Prostate gland (tissue), 2 donors: ENCODE measurements around the gene ATF7IP2. TPM values are rescaled to one million over a fixed set of nuclear protein-coding genes. Genes with fewer than 3 reads are reported as not detected.
"Not testable (repeated sequence)": the region's sequence is repeated elsewhere in the genome, so short reads cannot be mapped to it uniquely, and the experiment has no call there.

Experiments
- DNase-seq: peaks from one replicate; pipeline ENCODE4 v3.0.0-alpha.2; 2019; ENCODE audit warnings: low spot score
- H3K27ac ChIP-seq, 2 donors: fragments of 200-600 bp; sonication (generic); 2 replicates each; pipeline ENCODE4 v1.5.1; 2017 to 2019
- H3K27me3 ChIP-seq: fragments of 200-600 bp; sonication (generic); replicated peaks from 2 replicates; pipeline ENCODE4 v1.5.1; 2019; ENCODE audit not compliant: insufficient read depth
- H3K36me3 ChIP-seq, 2 donors: fragments of 200-600 bp; sonication (generic); 1 replicate in 1 of 2; 2 replicates in 1 of 2; pipeline versions ENCODE4 v1.5.1 to v1.8.1; 2017 to 2019
- H3K4me1 ChIP-seq: fragments of 200-600 bp; sonication (generic); replicated peaks from 2 replicates; pipeline ENCODE4 v1.5.1; 2019
- H3K4me3 ChIP-seq, 2 donors: fragments of 200-600 bp; sonication (generic); 2 replicates each; pipeline ENCODE4 v1.5.1; 2017 to 2019
- H3K9me3 ChIP-seq: fragments of 200-600 bp; sonication (generic); 2 replicates; pipeline ENCODE4 v1.5.1; 2017
- POLR2A ChIP-seq: fragments of 450-650 bp; IDR thresholded peaks from one replicate; pipeline ENCODE4 v1.6.1; 2016; ENCODE audit warnings: antibody characterized with exemption, mild to moderate bottlenecking
- POLR2AphosphoS5 ChIP-seq: sonication (generic); formaldehyde crosslinking; IDR thresholded peaks from one replicate; pipeline ENCODE4 v1.6.1; 2017; ENCODE audit warnings: antibody characterized with exemption
- WGBS: methylation state at CpG from one replicate; pipeline ENCODE4 v1.1.5; 2018; 5-methylcytosine and 5-hydroxymethylcytosine counted together
- intact Hi-C: fragments of 100-400 bp; cut with DNase I; formaldehyde crosslinking; loops from one replicate; pipeline ENCODE4 v1.14.2; 2022
- total RNA-seq, 2 donors: library from RNA; depleted of rRNA; stranded (reverse); fragments of >200 nt; gene quantifications; one replicate each; pipeline ENCODE4 v1.1.0, GENCODE V29; 2016
- TF ChIP-seq, protein P1 (sequence below), 4 experiments: fragments of 200-600 bp in 2 of 4; fragments of 450-650 bp in 2 of 4; sonication (generic) in 2 of 4; IDR thresholded peaks; 1 replicate in 3 of 4; 2 replicates in 1 of 4; pipeline ENCODE4 v1.5.1; 2016 to 2019; ENCODE audit warnings: antibody characterized with exemption in 4 of 4, mild to moderate bottlenecking in 2 of 4, moderate library complexity in 2 of 4

ATF7IP2 gene
- total RNA-seq, 2 donors from 2014 or later: 1.2 to 94.3 TPM

DNA sequence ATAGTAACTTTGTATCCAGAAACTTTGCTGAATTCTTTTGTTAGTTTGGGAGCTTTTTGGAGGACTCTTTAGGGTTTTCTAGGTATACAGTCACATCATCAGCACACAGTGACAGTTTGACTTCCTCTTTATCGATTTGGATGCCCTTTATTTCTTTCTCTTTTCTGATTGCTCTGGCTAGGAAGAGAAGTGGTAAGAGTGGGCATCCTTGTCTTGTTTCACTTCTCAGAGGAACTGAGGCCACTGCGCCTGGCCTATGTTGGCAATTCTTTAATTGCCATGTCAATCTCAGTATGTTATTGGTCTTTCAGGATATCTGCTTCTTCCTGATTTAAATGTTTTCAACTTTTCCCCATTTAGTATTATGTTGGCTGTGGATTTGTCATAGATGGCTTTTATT is 24.6 kb downstream of the ATF7IP2 start:
- H3K4me3 ChIP-seq: no peak overlapping the region
- H3K36me3 ChIP-seq: no peaks in the 10 kb centered on the region
- no peak for TF ChIP-seq POLR2A
- no peak for TF ChIP-seq POLR2AphosphoS5
- TF ChIP-seq, protein P1, sequence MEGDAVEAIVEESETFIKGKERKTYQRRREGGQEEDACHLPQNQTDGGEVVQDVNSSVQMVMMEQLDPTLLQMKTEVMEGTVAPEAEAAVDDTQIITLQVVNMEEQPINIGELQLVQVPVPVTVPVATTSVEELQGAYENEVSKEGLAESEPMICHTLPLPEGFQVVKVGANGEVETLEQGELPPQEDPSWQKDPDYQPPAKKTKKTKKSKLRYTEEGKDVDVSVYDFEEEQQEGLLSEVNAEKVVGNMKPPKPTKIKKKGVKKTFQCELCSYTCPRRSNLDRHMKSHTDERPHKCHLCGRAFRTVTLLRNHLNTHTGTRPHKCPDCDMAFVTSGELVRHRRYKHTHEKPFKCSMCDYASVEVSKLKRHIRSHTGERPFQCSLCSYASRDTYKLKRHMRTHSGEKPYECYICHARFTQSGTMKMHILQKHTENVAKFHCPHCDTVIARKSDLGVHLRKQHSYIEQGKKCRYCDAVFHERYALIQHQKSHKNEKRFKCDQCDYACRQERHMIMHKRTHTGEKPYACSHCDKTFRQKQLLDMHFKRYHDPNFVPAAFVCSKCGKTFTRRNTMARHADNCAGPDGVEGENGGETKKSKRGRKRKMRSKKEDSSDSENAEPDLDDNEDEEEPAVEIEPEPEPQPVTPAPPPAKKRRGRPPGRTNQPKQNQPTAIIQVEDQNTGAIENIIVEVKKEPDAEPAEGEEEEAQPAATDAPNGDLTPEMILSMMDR (IDR thresholded peaks at IDR 0.05): no peak
- H3K27me3 ChIP-seq: no peaks in the 10 kb centered on the region
- intact Hi-C loops: no loop called here
- DNase-seq: no peak
- WGBS: 98% methylated on average over 2 of the region's 2 CpGs
- H3K4me1 ChIP-seq: no peaks in the 10 kb centered on the region
- no peaks in the 10 kb centered on the region for H3K9me3 ChIP-seq
- no peak overlapping the region for H3K27ac ChIP-seq

DNA sequence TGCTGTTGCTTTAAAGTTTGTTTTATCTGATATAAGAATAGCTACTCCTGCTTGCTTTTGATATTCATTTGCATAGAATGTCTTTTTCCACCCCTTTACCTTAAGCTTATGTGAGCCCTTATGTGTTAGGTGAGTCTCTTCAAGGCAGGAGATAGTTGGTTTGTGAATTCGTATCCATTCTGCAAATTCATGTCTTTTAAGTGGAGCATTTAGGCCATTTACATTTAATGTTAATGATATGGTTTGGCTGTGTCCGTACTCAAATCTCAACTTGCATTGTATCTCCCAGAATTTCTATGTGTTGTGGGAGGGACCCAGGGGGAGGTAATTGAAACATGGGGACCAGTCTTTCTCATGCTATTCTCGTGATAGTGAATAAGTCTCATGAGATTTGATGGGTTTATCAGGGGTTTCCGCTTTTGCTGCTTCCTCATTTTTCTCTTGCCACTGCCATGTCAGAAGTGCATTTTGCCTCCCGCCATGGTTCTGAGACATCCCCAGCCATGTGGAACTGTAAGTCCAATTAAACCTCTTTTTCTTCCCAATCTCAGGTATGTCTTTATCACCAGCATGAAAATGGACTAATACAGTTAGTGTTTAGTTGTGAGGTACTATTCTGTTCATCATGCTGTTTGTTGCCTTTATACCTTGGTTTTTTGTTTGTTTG is 27.2 kb downstream of the ATF7IP2 start:
- no peak overlapping the region for H3K27ac ChIP-seq
- H3K4me1 ChIP-seq: no peaks in the 10 kb centered on the region
- H3K36me3 ChIP-seq: no peaks in the 10 kb centered on the region
- H3K4me3 ChIP-seq: no peak overlapping the region
- H3K27me3 ChIP-seq: no peaks in the 10 kb centered on the region
- no peaks in the 10 kb centered on the region for H3K9me3 ChIP-seq
- no peak for DNase-seq
- TF ChIP-seq, protein P1 (IDR thresholded peaks at IDR 0.05): no peak
- TF ChIP-seq POLR2AphosphoS5 (no peak), POLR2A (no peak)
- intact Hi-C loops: no loop called here
- 98% methylated on average over 5 of the region's 5 CpGs for whole genome bisulfite sequencing

DNA sequence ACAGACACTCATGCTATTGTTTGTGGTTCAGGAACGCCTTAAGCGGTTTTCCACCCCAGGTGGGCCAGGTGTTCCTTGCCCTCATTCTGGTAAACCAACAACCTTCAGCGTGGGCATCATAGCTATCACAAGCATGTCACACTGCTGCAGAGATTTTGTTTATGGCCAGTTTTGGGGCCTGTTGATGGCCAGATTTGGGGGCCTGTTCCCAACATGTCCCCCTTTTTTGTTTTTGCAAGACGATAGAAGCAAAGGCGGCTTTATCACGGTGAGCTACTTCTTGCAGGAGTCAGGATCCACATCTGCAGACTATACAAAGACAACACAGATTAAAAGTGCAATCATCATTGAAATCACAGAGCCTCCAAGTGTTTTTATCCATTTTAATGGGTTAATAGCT is 32.3 kb downstream of the ATF7IP2 start:
- 96% methylated on average over 6 of the region's 6 CpGs for WGBS
- H3K4me1 ChIP-seq, H3K27ac ChIP-seq, H3K9me3 ChIP-seq, H3K4me3 ChIP-seq, DNase-seq, intact Hi-C loops, H3K27me3 ChIP-seq, H3K36me3 ChIP-seq: not testable (repeated sequence)

DNA sequence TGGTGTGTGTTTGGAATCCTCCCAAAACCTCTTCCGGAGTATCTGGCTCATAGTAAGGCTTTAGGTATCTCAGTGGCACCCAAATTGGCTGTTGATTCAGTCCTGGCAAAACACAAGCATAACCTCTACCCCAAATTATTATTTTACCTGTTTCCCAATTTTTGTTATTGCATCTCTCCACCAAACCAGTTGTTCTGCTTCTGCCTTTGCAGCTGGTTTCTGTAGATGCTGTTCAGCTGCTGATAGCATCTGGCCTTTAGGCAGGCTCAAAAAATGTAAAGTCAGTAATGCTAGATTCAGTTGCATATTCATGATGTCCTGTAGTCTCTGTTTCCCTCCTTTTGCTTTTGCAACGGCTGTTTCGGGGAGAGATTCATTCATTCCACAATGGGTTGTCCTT is 33.8 kb downstream of the ATF7IP2 start:
- Histone ChIP-seq H3K27me3 (no peaks in the 10 kb centered on the region), H3K9me3 (no peaks in the 10 kb centered on the region), H3K4me1 (no peaks in the 10 kb centered on the region), H3K4me3 (no peak overlapping the region), H3K27ac (no peak overlapping the region), H3K36me3 (no peaks in the 10 kb centered on the region)
- TF ChIP-seq POLR2AphosphoS5 (no peak), POLR2A (no peak)
- TF ChIP-seq, protein P1 (IDR thresholded peaks at IDR 0.05): no peak
- intact Hi-C loops: no loop called here
- no peak for DNase-seq
- 97% methylated on average over 3 of the region's 3 CpGs for WGBS

DNA sequence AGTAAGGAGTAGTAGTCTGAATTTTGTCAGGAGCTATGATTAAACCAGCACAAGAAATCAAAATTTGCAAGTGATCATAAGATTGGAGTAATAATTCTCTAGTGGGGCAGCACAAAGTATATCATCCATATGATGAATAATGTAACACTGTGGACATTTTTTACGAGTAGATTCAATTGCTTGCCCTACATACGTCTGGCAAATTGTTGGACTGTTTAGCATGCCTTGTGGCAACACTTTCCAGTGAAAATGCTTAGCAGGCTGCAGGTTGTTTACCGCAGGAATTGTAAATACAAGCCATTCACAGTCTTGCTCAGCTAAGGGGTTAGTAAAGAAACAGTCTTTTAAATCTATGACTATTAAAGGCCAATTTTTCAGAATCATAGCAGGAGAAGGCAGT is 35.7 kb downstream of the ATF7IP2 start:
- intact Hi-C loops: no loop called here
- H3K9me3 ChIP-seq: no peaks in the 10 kb centered on the region

More for the DNA sequence above, 35.7 kb downstream of the ATF7IP2 start:
- TF ChIP-seq, protein P1 (IDR thresholded peaks at IDR 0.05): no peak
- TF ChIP-seq POLR2A (no peak), POLR2AphosphoS5 (no peak)
- WGBS: 82% methylated on average over 3 of the region's 3 CpGs
- H3K36me3 ChIP-seq: no peaks in the 10 kb centered on the region
- no peaks in the 10 kb centered on the region for H3K27me3 ChIP-seq
- H3K4me1 ChIP-seq: no peaks in the 10 kb centered on the region
- H3K4me3 ChIP-seq: no peak overlapping the region
- no peak overlapping the region for H3K27ac ChIP-seq
- no peak for DNase-seq
